ENCODE results near the gene HAPSTR1. TPM values are rescaled to one million over a fixed set of nuclear protein-coding genes. Genes with fewer than 3 reads are reported as not detected.

The HAPSTR1 gene
- total and polyA plus RNA-seq, 2 of the 8 experiments (the other 6 are each of a cell fraction or from before 2014, with no cell fraction given): 11.9 to 66.1 TPM

DNA sequence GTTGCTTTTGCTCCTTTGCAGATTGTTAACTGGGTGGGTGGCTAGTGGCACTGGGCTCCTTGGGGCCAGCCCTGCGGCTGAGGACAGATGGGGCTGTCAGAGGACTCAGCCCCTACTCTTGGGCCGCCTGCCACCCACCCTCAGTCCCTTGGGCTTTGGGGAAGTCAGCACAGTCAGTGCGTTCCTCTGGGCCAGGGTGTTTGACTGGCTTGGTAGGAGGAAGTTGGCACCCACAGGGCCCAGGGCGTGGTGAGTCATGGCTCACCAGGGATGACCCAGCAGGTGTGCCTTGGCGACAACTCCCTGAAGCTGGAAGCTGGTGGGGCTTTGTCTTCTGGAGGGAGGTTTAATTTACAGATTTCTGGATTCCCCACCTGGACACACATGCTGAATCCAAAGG, 32.4 kb downstream of the HAPSTR1 start:
- Histone ChIP-seq H2BK12ac (ENCODE audit: low read depth, low read length) (no peak overlapping the region), H3K79me2 (ENCODE audit: control insufficient read depth in 1 of 2, insufficient read depth in 2 of 2, low read length in 2 of 2) (peaks cover 0 to 45% of the 10 kb centered on the region in 2 experiments; a peak in 3 of 4 replicates), H3K14ac (ENCODE audit: insufficient read length) (no peak overlapping the region), H3K79me1 (ENCODE audit: low read depth, low read length) (peaks cover 14% of the 10 kb centered on the region), H3K27ac (ENCODE audit: low read depth, low read length) (no peak overlapping the region; the same call in 1 of the 2 replicates), H2AFZ (ENCODE audit: low read length) (no peak overlapping the region), H2BK15ac (ENCODE audit: low read length) (no peak overlapping the region), H3K23me2 (ENCODE audit: low read depth, low read length) (no peaks in the 10 kb centered on the region), H2BK5ac (ENCODE audit: low read depth, low read length) (no peak overlapping the region), H4K91ac (replicated peaks; ENCODE audit: insufficient read length, low read length) (no peak overlapping the region), H3K56ac (replicated peaks; ENCODE audit: insufficient read length, low read depth, low read length) (no peak overlapping the region), H3K9me3 (ENCODE audit: insufficient read depth in 2 of 2, low read depth in 1 of 2, low read length in 1 of 2) (no peaks in the 10 kb centered on the region), H3K4ac (replicated peaks; ENCODE audit: insufficient read length, low read depth, low read length) (no peak overlapping the region), H3K36me3 (ENCODE audit: control insufficient read depth in 2 of 4, insufficient read depth in 4 of 4, low read length in 3 of 4) (peaks cover 2 to 5% (median 4%) of the 10 kb centered on the region in 4 experiments; a peak in 2 of 8 replicates), H3K23ac (ENCODE audit: insufficient read length) (no peak overlapping the region), H4K8ac (ENCODE audit: extremely low read depth, insufficient read depth, low read length) (no peak overlapping the region), H3K4me1 (replicated peaks in 1 of 4; ENCODE audit: control insufficient read depth in 3 of 4, insufficient read depth in 4 of 4, low read length in 3 of 4) (peaks cover 0 to 11% (median 7%) of the 10 kb centered on the region in 4 experiments; a peak in 5 of 7 replicates), H2BK120ac (replicated peaks; ENCODE audit: low read depth, low read length) (no peak overlapping the region), H2AK5ac (ENCODE audit: low read depth, low read length) (no peak overlapping the region), H4K20me1 (replicated peaks in 1 of 2; ENCODE audit: control insufficient read depth in 1 of 2, insufficient read depth in 2 of 2, low read length in 2 of 2) (peaks cover 13 to 38% of the 10 kb centered on the region in 2 experiments), H2BK20ac (ENCODE audit: low read length) (no peak overlapping the region), H3K27me3 (replicated peaks in 1 of 4; ENCODE audit: control insufficient read depth in 3 of 4, extremely low read depth in 1 of 4, insufficient read depth in 3 of 4, low read length in 3 of 4) (no peaks in the 10 kb centered on the region), H3K4me3 (ENCODE audit: extremely low read depth in 1 of 4, insufficient read depth in 2 of 4, low read depth in 3 of 4, low read length in 4 of 4) (no peak overlapping the region), H4K5ac (ENCODE audit: insufficient read length, low read depth, low read length) (no peak overlapping the region), H3K18ac (ENCODE audit: extremely low read depth, low read length) (no peak overlapping the region), H3K4me2 (ENCODE audit: insufficient read depth in 1 of 2, low read depth in 2 of 2, low read length in 2 of 2) (no peak overlapping the region), H3K9ac (replicated peaks in 1 of 4; ENCODE audit: extremely low read depth in 1 of 4, low read depth in 3 of 4, low read length in 3 of 4) (no peak overlapping the region)
- WGBS, 2 experiments (ENCODE audit: extremely low coverage in 1 of 2, insufficient coverage in 1 of 2, insufficient read length in 1 of 2, insufficient replicate concordance in 2 of 2, low coverage in 1 of 2, low lambda C conversion rate in 2 of 2, missing lambda C conversion rate in 1 of 2): 94% methylated on average over 5 of the region's 5 CpGs; no CpG with 5 or more reads in 1 of the 2 experiments
- ChIA-PET CTCF (ENCODE audit: partially characterized antibody) (no interaction called here), POLR2A (ENCODE audit: partially characterized antibody) (interaction anchor here (1.0 to 2.6 kb wide), 3 partner anchors 11 to 72 kb away, joined by 4 to 18 read pairs (median 14); partner anchors contain the start of gene HAPSTR1)
- no peak for FAIRE-seq
- peak in 1 of 2 experiments; percentile 33 for DNase-seq (ENCODE audit: low read depth in 1 of 2, low spot score in 2 of 2)

Measured in H1 (cell line).